Measurements from ENCODE around the gene PSAP.

GRCh38 chr10:71854031-71854430, 3.0 kb upstream of the PSAP start:
- TF ChIP-seq POLR2A (IDR thresholded peaks at IDR 0.05) = no peak
- no peak for TF ChIP-seq CTCF (IDR thresholded peaks at IDR 0.05)

Data from right lobe of liver (tissue), 4 donors.